Right lobe of liver (tissue), 6 donors: ENCODE data around the gene CACNA1C. TPM values are rescaled to one million over a fixed set of nuclear protein-coding genes. Genes with fewer than 3 reads are reported as not detected.

Experiments
- ATAC-seq, 4 donors: fragments of 200-7000 bp; cut with Tn5 transposase; one replicate each; pipeline ENCODE4 v1.9.1; 2020; ENCODE audit warnings: mild to moderate bottlenecking in 4 of 4, moderate library complexity in 4 of 4
- DNase-seq, 3 donors: peaks; one replicate each; pipeline ENCODE4 v3.0.0-alpha.2; 2020
- H3K27ac ChIP-seq, 3 donors: fragments of 200-600 bp; one replicate each; pipeline ENCODE4 v1.8.0; 2022
- H3K27me3 ChIP-seq, 2 donors: fragments of 200-600 bp; one replicate each; pipeline ENCODE4 v1.8.0; 2022
- H3K36me3 ChIP-seq, 4 donors: fragments of 200-600 bp; sonication (generic) in 1 of 4; one replicate each; pipeline versions ENCODE4 v1.5.1 to v1.8.0; 2017 to 2022; ENCODE audit warnings: control low read depth in 1 of 4
- H3K4me1 ChIP-seq, 4 donors: fragments of 200-600 bp; sonication (generic) in 1 of 4; one replicate each; pipeline versions ENCODE4 v1.5.1 to v1.8.0; 2017 to 2022; ENCODE audit warnings: control low read depth in 1 of 4
- H3K4me3 ChIP-seq, 3 donors: fragments of 200-600 bp; one replicate each; pipeline ENCODE4 v1.8.0; 2022
- H3K9me3 ChIP-seq, 4 donors: fragments of 200-600 bp; sonication (generic) in 1 of 4; one replicate each; pipeline versions ENCODE4 v1.5.1 to v1.8.0; 2017 to 2022; ENCODE audit warnings: control low read depth in 1 of 4
- POLR2A ChIP-seq: fragments of 450-650 bp; IDR thresholded peaks from one replicate; pipeline ENCODE4 v1.6.1; 2017; ENCODE audit warnings: antibody characterized with exemption, mild to moderate bottlenecking
- WGBS: methylation state at CpG from one replicate; pipeline ENCODE4 v1.1.6; 2018; ENCODE audit warnings: low coverage, low lambda C conversion rate; ENCODE audit not compliant: insufficient coverage; ENCODE audit errors: missing lambda C conversion rate; 5-methylcytosine and 5-hydroxymethylcytosine counted together
- intact Hi-C, 2 donors: fragments of 100-400 bp; cut with DNase I; formaldehyde crosslinking; loops; one replicate each; pipeline versions ENCODE4 v1.11.2 to v1.14.1; 2022
- total RNA-seq, 6 experiments: library from RNA; depleted of rRNA in 2 of 6; stranded (reverse); fragments of >200 nt in 2 of 6; fragmentation: NEBNext Ultra II Directional in 3 of 6; extraction: Animal tissue kit (Norgen Biotek cat#: 25700) in 3 of 6; gene quantifications; one replicate each; pipeline versions ENCODE4 v1.1.0 to v1.2.4, GENCODE V29; 2016 to 2023
- TF ChIP-seq, protein P1 (sequence below), 4 donors: fragments of 200-600 bp in 3 of 4; fragments of 450-650 bp in 1 of 4; IDR thresholded peaks; one replicate each; pipeline versions ENCODE4 v1.5.1 to v1.8.0; 2016 to 2022; ENCODE audit warnings: antibody characterized with exemption in 4 of 4, mild to moderate bottlenecking in 2 of 4
- donor health status: DM: no; HTN: yes; CAD: no.
- donor health status: DM: no; HTN: no; CAD: no.
- donor health status: DM: no; HTN: no; CAD: no.
- donor health status: DM: no; HTN: yes; CAD: no.
- donor health status: DM: no; HTN: yes; CAD: no.

The CACNA1C gene
- total RNA-seq, 6 experiments from 2014 or later, result 0.18 to 1.0 (median 0.57) TPM

DNA sequence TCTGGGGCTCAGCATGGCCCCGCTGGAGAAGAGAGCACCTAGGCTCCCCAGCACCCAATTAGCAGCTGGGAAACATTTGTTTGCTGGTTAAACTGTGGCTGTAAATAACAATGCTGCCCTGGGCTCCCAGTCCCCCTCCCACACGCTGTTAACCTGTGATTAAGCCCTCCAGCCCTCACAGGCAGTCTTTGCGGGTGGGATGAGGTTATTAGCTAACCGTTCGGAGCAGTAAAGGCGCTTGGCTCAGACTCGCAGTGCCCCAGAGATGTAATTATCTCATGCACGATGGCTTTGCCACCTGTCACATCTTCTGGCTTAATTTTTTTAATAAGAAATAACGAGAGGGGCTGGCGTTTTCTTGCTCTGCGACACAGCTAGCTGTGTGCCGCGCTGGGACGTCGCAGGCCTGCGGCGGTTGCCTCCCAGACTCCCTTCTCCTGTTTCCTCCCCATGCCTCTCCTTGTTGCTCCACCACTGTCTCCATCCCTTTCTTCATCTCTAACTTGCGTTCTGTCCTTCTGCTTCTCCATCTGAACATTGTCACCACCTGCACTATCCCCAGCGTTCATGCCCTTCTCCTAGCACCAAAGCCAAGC, 502.8 kb downstream of the CACNA1C start:
- DNase-seq, result no peak
- intact Hi-C loops, result no loop called here

GRCh38 chr12:2557597-2557996, 504.8 kb downstream of the CACNA1C start:
- H3K4me1 ChIP-seq, result no peaks in the 10 kb centered on the region
- no peaks in the 10 kb centered on the region for H3K9me3 ChIP-seq
- no peak for ATAC-seq
- DNase-seq, result no peak
- H3K27me3 ChIP-seq, result no peaks in the 10 kb centered on the region
- 25% methylated on average over 1 of the region's 3 CpGs for WGBS
- no peak overlapping the region for H3K4me3 ChIP-seq
- H3K36me3 ChIP-seq, result no peaks in the 10 kb centered on the region
- intact Hi-C loops, result no loop called here
- no peak overlapping the region for H3K27ac ChIP-seq
- TF ChIP-seq POLR2A, result no peak
- TF ChIP-seq, protein P1, sequence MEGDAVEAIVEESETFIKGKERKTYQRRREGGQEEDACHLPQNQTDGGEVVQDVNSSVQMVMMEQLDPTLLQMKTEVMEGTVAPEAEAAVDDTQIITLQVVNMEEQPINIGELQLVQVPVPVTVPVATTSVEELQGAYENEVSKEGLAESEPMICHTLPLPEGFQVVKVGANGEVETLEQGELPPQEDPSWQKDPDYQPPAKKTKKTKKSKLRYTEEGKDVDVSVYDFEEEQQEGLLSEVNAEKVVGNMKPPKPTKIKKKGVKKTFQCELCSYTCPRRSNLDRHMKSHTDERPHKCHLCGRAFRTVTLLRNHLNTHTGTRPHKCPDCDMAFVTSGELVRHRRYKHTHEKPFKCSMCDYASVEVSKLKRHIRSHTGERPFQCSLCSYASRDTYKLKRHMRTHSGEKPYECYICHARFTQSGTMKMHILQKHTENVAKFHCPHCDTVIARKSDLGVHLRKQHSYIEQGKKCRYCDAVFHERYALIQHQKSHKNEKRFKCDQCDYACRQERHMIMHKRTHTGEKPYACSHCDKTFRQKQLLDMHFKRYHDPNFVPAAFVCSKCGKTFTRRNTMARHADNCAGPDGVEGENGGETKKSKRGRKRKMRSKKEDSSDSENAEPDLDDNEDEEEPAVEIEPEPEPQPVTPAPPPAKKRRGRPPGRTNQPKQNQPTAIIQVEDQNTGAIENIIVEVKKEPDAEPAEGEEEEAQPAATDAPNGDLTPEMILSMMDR (IDR thresholded peaks at IDR 0.05), result no peak

More for the DNA sequence above, 502.8 kb downstream of the CACNA1C start:
- Histone ChIP-seq H3K4me1 (no peaks in the 10 kb centered on the region), H3K36me3 (no peaks in the 10 kb centered on the region), H3K9me3 (no peaks in the 10 kb centered on the region), H3K27me3 (no peaks in the 10 kb centered on the region), H3K27ac (no peak overlapping the region), H3K4me3 (no peak overlapping the region)
- TF ChIP-seq POLR2A, result no peak
- TF ChIP-seq, protein P1 (IDR thresholded peaks at IDR 0.05), result no peak
- 66% methylated on average over 15 of the region's 19 CpGs for whole genome bisulfite sequencing
- no peak for ATAC-seq

DNA sequence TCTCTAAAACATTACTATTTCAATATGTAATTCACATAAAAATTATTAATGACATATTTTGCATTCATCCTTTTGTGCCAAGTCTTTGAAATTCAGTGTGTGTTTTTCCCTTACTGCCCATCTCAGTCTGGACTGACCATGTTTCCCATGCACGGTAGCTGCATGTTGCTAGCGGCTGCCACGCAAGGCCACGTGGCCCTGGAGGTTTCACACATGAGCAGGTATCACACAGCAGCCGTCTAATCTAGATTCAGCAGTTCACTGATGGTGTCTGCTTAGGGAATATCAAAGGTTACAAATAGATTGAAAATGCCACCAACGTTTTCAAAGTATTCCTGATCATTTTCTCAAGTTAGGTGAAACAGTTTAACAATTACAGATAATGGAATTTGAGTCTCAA, 507.1 kb downstream of the CACNA1C start:
- intact Hi-C loops, result no loop called here
- TF ChIP-seq, protein P1 (IDR thresholded peaks at IDR 0.05), result no peak
- TF ChIP-seq POLR2A, result no peak
- DNase-seq (no peak), ATAC-seq (no peak)
- no peaks in the 10 kb centered on the region for H3K36me3 ChIP-seq
- WGBS, result 68% methylated on average over 6 of the region's 6 CpGs
- H3K9me3 ChIP-seq, result no peaks in the 10 kb centered on the region
- H3K4me1 ChIP-seq, result no peaks in the 10 kb centered on the region
- H3K27ac ChIP-seq, result no peak overlapping the region
- no peaks in the 10 kb centered on the region for H3K27me3 ChIP-seq
- no peak overlapping the region for H3K4me3 ChIP-seq

GRCh38 chr12:2560356-2560755, 507.6 kb downstream of the CACNA1C start:
- 66% methylated on average over 4 of the region's 4 CpGs for WGBS
- Histone ChIP-seq H3K27me3 (no peaks in the 10 kb centered on the region), H3K27ac (no peak overlapping the region), H3K9me3 (no peaks in the 10 kb centered on the region), H3K4me1 (no peaks in the 10 kb centered on the region), H3K4me3 (no peak overlapping the region), H3K36me3 (no peaks in the 10 kb centered on the region)
- intact Hi-C loops, result no loop called here
- TF ChIP-seq, protein P1 (IDR thresholded peaks at IDR 0.05), result no peak
- no peak for TF ChIP-seq POLR2A
- ATAC-seq, result no peak
- DNase-seq, result no peak

DNA sequence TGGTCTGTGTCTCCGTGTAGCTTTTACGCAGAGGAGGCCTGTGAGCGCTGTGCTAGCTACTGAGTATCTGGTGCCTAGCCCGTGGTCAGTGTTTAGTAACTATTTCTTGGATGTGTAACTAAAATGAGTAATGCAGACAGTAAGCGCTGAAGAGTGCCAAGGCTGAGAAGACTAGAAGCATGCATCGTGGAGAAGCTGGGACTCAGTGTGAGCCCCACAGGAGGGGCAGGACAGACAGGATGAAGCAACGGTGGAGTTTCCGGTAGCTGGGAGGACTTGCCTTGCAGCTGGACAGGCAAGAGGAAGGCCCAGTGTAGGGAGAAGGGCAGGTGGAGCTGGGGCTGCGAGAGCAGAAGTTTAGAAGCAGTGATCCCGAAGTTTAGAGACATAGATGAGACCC, 508.6 kb downstream of the CACNA1C start:
- Histone ChIP-seq H3K4me1 (no peaks in the 10 kb centered on the region), H3K27me3 (no peaks in the 10 kb centered on the region), H3K27ac (no peak overlapping the region), H3K36me3 (no peaks in the 10 kb centered on the region), H3K9me3 (no peaks in the 10 kb centered on the region), H3K4me3 (no peak overlapping the region)
- WGBS, result 71% methylated on average over 10 of the region's 10 CpGs
- intact Hi-C loops, result no loop called here
- DNase-seq (no peak), ATAC-seq (no peak)
- no peak for TF ChIP-seq POLR2A
- TF ChIP-seq, protein P1 (IDR thresholded peaks at IDR 0.05), result no peak
